Panc1 (cell line): ENCODE data around the gene SHANK1. TPM values are rescaled to one million over a fixed set of nuclear protein-coding genes. Genes with fewer than 3 reads are reported as not detected.
"Not testable (repeated sequence)": the region's sequence is repeated elsewhere in the genome, so short reads cannot be mapped to it uniquely, and the experiment has no call there.

Experiments used
- ATAC-seq: fragments of 200-7000 bp; cut with Tn5 transposase; 2 replicates; pipeline ENCODE4 v1.9.1; 2020; ENCODE audit warnings: mild to moderate bottlenecking, moderate library complexity
- Bru-seq: library from RNA; stranded (reverse); fragments of 400-500 nt; gene quantifications from one replicate; lab custom pipeline; 2021; lab: Mats Ljungman, UMichigan
- BruChase-seq, 2 experiments: library from RNA; stranded (reverse); fragments of 400-500 nt; gene quantifications; one replicate each; lab custom pipeline; 2021; lab: Mats Ljungman, UMichigan
- BruUV-seq: library from RNA; stranded (reverse); fragments of 400-500 nt; replicated peaks from 2 replicates; lab custom pipeline; 2021; lab: Mats Ljungman, UMichigan
- CTCF ChIA-PET: fragments of 300-600 bp; sonication (Branson Sonifier 250); formaldehyde crosslinking; loops from one replicate; lab custom pipeline; 2022; ENCODE audit warnings: antibody characterized with exemption; lab: Charles Lee
- POLR2A ChIA-PET: fragments of 300-600 bp; sonication (Branson Sonifier 250); formaldehyde crosslinking; loops from one replicate; lab custom pipeline; 2022; ENCODE audit warnings: antibody characterized with exemption; lab: Charles Lee
- DNase-seq: peaks from one replicate; pipeline ENCODE4 v3.0.0-alpha.2; 2010; ENCODE audit warnings: low read depth, low spot score
- H3K27ac ChIP-seq: 2 replicates; pipeline ENCODE4 v1.5.1; 2011; ENCODE audit warnings: mild to moderate bottlenecking, low read length, inconsistent platforms
- H3K27me3 ChIP-seq: fragments of 200-500 bp; sonication (Bioruptor generic); 2 replicates; pipeline ENCODE4 v1.6.0; 2014; ENCODE audit warnings: low read length, inconsistent platforms; ENCODE audit not compliant: control insufficient read depth, insufficient read depth
- H3K36me3 ChIP-seq: fragments of 200-500 bp; sonication (Bioruptor generic); 2 replicates; pipeline ENCODE4 v1.5.1; 2014; ENCODE audit warnings: inconsistent platforms, mild to moderate bottlenecking, low read length, moderate library complexity; ENCODE audit not compliant: control insufficient read depth, insufficient read depth
- H3K4me1 ChIP-seq: 2 replicates; pipeline ENCODE4 v1.5.1; 2011; ENCODE audit warnings: inconsistent platforms, mild to moderate bottlenecking, low read length, moderate library complexity; ENCODE audit not compliant: control insufficient read depth, insufficient read depth
- H3K4me3 ChIP-seq, 2 experiments: 2 replicates each; pipeline ENCODE4 v1.5.1; 2011 to 2012; ENCODE audit warnings: low read depth in 2 of 2, low read length in 2 of 2, mild to moderate bottlenecking in 2 of 2, inconsistent platforms in 1 of 2, moderate library complexity in 1 of 2
- H3K9me3 ChIP-seq: fragments of 200-500 bp; sonication (Bioruptor generic); 2 replicates; pipeline ENCODE4 v1.5.1; 2014; ENCODE audit warnings: low read depth, mild to moderate bottlenecking, inconsistent platforms, low read length, moderate library complexity; ENCODE audit not compliant: control insufficient read depth, insufficient read depth
- CTCF ChIP-seq: fragments of 450-650 bp; IDR thresholded peaks from 2 replicates; pipeline ENCODE4 v1.5.1; 2017; ENCODE audit warnings: mild to moderate bottlenecking
- POLR2AphosphoS5 ChIP-seq: IDR thresholded peaks from 2 replicates; pipeline ENCODE4 v1.6.1; 2012; ENCODE audit warnings: mild to moderate bottlenecking, low read depth, low read length, moderate library complexity
- REST ChIP-seq, 2 experiments: IDR thresholded peaks; 2 replicates each; pipeline ENCODE4 v1.6.1; 2011 to 2012; ENCODE audit warnings: low read depth in 2 of 2, control low read depth in 1 of 2, low read length in 1 of 2, mild to moderate bottlenecking in 1 of 2, moderate library complexity in 1 of 2; ENCODE audit not compliant: insufficient read depth in 1 of 2
- SIN3A ChIP-seq: IDR thresholded peaks from 2 replicates; pipeline ENCODE4 v1.6.1; 2012; ENCODE audit warnings: low read depth, mild to moderate bottlenecking, low read length, moderate library complexity, borderline replicate concordance; ENCODE audit not compliant: insufficient read depth
- TCF7L2 ChIP-seq: IDR thresholded peaks from 2 replicates; pipeline ENCODE4 v1.6.1; 2011; ENCODE audit warnings: mild to moderate bottlenecking, low read depth, low read length, inconsistent platforms
- in situ Hi-C: cut with HindIII; loops from 2 replicates; pipeline ENCODE4 v1.10.0; 2016; ENCODE audit warnings: low sequenced_read_pairs, low pct_unique_long_range_greater_than_20kb
- intact Hi-C: fragments of 100-400 bp; cut with micrococcal nuclease; formaldehyde crosslinking; loops from one replicate; pipeline ENCODE4 v1.10.0; 2022; ENCODE audit not compliant: unreplicated experiment
- long read RNA-seq: library from polyadenylated mRNA; unstranded; transcript quantifications from one replicate; pipeline ENCODE4 v2.0.0, GENCODE V29; 2021; ENCODE audit not compliant: unreplicated experiment
- polyA plus RNA-seq: library from polyadenylated mRNA; unstranded; fragments of >200 nt; gene quantifications from one replicate; pipeline ENCODE4 v1.2.1, GENCODE V29; 2012; ENCODE audit warnings: missing spikeins; ENCODE audit not compliant: insufficient read length
- total RNA-seq: library from RNA; stranded (reverse); gene quantifications from one replicate; pipeline ENCODE4 v1.2.1, GENCODE V29; 2021; ENCODE audit not compliant: unreplicated experiment

SHANK1 gene
- not detected for total RNA-seq
- not detected for polyA plus RNA-seq
- percentile 3 among the genes with signal in this experiment for Bru-seq, nascent RNA
- BruChase-seq, experiment 1, labeled RNA remaining after a 2-hour chase = not detected
- percentile 5 among the genes with signal in this experiment for BruChase-seq, experiment 2, labeled RNA remaining after a 6-hour chase
- long read RNA-seq = 0 reads

- no TSS peak for BruUV-seq
- CTCF ChIA-PET = no interaction called here
- no peak within 1 kb of the TSS for H3K27ac ChIP-seq
These were observed at the start of gene SHANK1 for GRCh38 chr19:50719566-50719965. TSS of gene SHANK1 (minus strand) at chr19:50719802. CDS start at chr19:50716919, 2,883 bp downstream.

GRCh38 chr19:50768277-50768676 lies 48.7 kb upstream of the SHANK1 start:
- no peak for DNase-seq
- H3K4me1 ChIP-seq = no peaks in the 10 kb centered on the region
- H3K27me3 ChIP-seq = no peaks in the 10 kb centered on the region
- in situ Hi-C loops (no loop called here), intact Hi-C loops (no loop called here)
- no TSS peak for BruUV-seq
- H3K9me3 ChIP-seq = no peaks in the 10 kb centered on the region
- ChIA-PET CTCF (no interaction called here), POLR2A (no interaction called here)
- TF ChIP-seq SIN3A (no peak), TCF7L2 (no peak), POLR2AphosphoS5 (no peak), CTCF (no peak)
- no peaks in the 10 kb centered on the region for H3K36me3 ChIP-seq
- no peak overlapping the region for H3K27ac ChIP-seq
- no peak for ATAC-seq
- H3K4me3 ChIP-seq = no peak overlapping the region

More at GRCh38 chr19:50719566-50719965, at the start of gene SHANK1:
- H3K9me3 ChIP-seq = no peaks in the 10 kb centered on the region
- no peaks in the 10 kb centered on the region for H3K36me3 ChIP-seq
- H3K4me1 ChIP-seq = no peaks in the 10 kb centered on the region
- H3K4me3 ChIP-seq = no peak within 1 kb of the TSS; a peak in 1 of 4 replicates
- intact Hi-C loops = no loop called here
- ATAC-seq = no peak
- peaks cover 2% of the 10 kb centered on the region; the same call in 1 of the 2 replicates for H3K27me3 ChIP-seq
- in situ Hi-C loops = no loop called here
- POLR2A ChIA-PET = no interaction called here
- TF ChIP-seq CTCF (no peak), POLR2AphosphoS5 (no peak), SIN3A (no peak), TCF7L2 (no peak), REST (IDR thresholded peaks at IDR 0.05; ENCODE audit: insufficient read depth in 1 of 2, low read depth in 2 of 2, low read length in 1 of 2) (no peak)
- DNase-seq = no peak

- H3K9me3 ChIP-seq, ATAC-seq, H3K27me3 ChIP-seq, H3K4me3 ChIP-seq, BruUV-seq, POLR2A ChIA-PET, in situ Hi-C loops, CTCF ChIA-PET, intact Hi-C loops, H3K4me1 ChIP-seq, H3K27ac ChIP-seq, H3K36me3 ChIP-seq, DNase-seq: not testable (repeated sequence)
These were observed 47.7 kb upstream of the SHANK1 start for GRCh38 chr19:50767263-50767662.

- intact Hi-C loops, H3K36me3 ChIP-seq, POLR2A ChIA-PET, H3K4me1 ChIP-seq, H3K9me3 ChIP-seq, ATAC-seq, in situ Hi-C loops, H3K27ac ChIP-seq, CTCF ChIA-PET, BruUV-seq, H3K4me3 ChIP-seq, DNase-seq, H3K27me3 ChIP-seq: not testable (repeated sequence)
These were observed 47.1 kb upstream of the SHANK1 start for GRCh38 chr19:50766746-50767145.
